Aorta (tissue), 5 donors: ENCODE measurements around the gene XXYLT1. TPM values are rescaled to one million over a fixed set of nuclear protein-coding genes. Genes with fewer than 3 reads are reported as not detected.

Experiments
- ATAC-seq: fragments of 200-7000 bp; cut with Tn5 transposase; one replicate; pipeline ENCODE4 v1.9.1; 2022; ENCODE audit warnings: moderate library complexity; ENCODE audit not compliant: low FRiP score
- DNase-seq, 2 donors: peaks; one replicate each; pipeline ENCODE4 v3.0.0-alpha.2; 2020
- H3K27ac ChIP-seq, 2 donors: one replicate each; pipeline ENCODE4 v1.5.1; 2013; ENCODE audit warnings: low read length in 2 of 2, mild to moderate bottlenecking in 2 of 2, moderate library complexity in 2 of 2, control low read depth in 1 of 2, inconsistent platforms in 1 of 2, low read depth in 1 of 2
- H3K27me3 ChIP-seq, 2 donors: one replicate each; pipeline ENCODE4 v1.6.1; 2013; ENCODE audit warnings: control low read depth in 1 of 2, low read length in 1 of 2, mild to moderate bottlenecking in 1 of 2, moderate library complexity in 1 of 2; ENCODE audit not compliant: insufficient read depth in 2 of 2, control insufficient read depth in 1 of 2
- H3K36me3 ChIP-seq, 2 donors: one replicate each; pipeline ENCODE4 v1.6.1; 2013; ENCODE audit warnings: control low read depth in 1 of 2, low read length in 1 of 2, mild to moderate bottlenecking in 1 of 2; ENCODE audit not compliant: insufficient read depth in 2 of 2, control insufficient read depth in 1 of 2
- H3K4me1 ChIP-seq, 2 donors: one replicate each; pipeline ENCODE4 v1.6.1; 2013; ENCODE audit warnings: low read length in 2 of 2, control low read depth in 1 of 2, mild to moderate bottlenecking in 1 of 2, moderate library complexity in 1 of 2; ENCODE audit not compliant: insufficient read depth in 2 of 2, control insufficient read depth in 1 of 2
- H3K4me3 ChIP-seq, 2 donors: one replicate each; pipeline ENCODE4 v1.5.1; 2013; ENCODE audit warnings: low read length in 2 of 2, control low read depth in 1 of 2, mild to moderate bottlenecking in 1 of 2
- H3K9me3 ChIP-seq: one replicate; pipeline ENCODE4 v1.6.1; 2013; ENCODE audit warnings: mild to moderate bottlenecking, low read length; ENCODE audit not compliant: control insufficient read depth
- WGBS, 2 donors: extraction: QIAGEN DNeasy Blood & Tissue Kit; methylation state at CpG; one replicate each; pipeline ENCODE4 v1.1.7; 2013; 5-methylcytosine and 5-hydroxymethylcytosine counted together
- intact Hi-C, 2 donors: fragments of 100-400 bp; cut with DNase I; formaldehyde crosslinking; loops; one replicate each; pipeline versions ENCODE4 v1.14.2 to v1.15.0; 2022
- polyA plus RNA-seq, 2 donors: library from polyadenylated mRNA; stranded (reverse); fragments of 200-250 nt; gene quantifications; one replicate each; pipeline ENCODE4 v1.2.3, GENCODE V29; 2013
- total RNA-seq, 2 donors: library from RNA; stranded (reverse); fragmentation: NEBNext Ultra II Directional; extraction: Animal tissue kit (Norgen Biotek cat#: 25700); gene quantifications; one replicate each; pipeline ENCODE4 v1.2.1, GENCODE V29; 2021
- donor health status: healthy with polysubstance abuse.
- donor health status: Bipolar disorder and iron deficiency.
- donor health status: DM: no; HTN: no; CAD: no.
- donor health status: DM: no; HTN: no; CAD: no.
- donor health status: DM: yes; HTN: yes; CAD: no.

The XXYLT1 gene
- total and polyA plus RNA-seq, 4 donors = 2.3 to 15.0 (median 6.9) TPM

DNA sequence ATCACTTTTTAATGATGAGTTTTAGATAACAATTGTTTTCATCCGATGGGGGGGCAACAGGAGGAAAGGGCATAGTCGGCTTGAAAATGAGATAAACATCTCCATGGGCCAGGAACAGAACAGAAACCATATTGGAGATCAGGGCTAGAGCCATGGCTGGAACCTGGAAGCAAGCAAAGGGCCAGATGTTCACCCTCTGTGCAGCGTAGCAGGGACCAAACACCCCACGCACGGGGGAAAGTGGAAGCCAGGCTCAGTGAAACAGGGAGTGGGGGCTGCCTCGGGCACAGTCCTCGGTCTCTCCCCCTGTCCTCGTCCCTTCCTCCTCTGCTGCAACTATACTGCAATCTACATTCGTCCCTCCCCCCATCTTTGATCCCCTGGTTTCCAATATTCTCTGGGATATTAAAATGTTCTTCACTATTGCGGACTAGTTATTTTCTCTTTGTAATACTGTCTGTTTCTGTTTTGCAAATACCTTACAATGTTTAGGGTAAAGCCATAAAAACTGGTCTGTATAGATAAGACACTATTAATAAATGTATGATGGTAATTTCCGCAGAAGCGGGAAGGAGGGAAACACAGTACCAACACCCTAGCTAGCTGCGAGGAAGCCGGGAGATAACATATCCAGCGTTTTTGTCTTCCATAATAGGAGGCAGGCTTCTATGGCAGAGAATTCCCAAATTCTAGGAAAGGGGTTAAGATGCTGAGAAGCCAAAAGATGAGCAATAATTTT is 121.5 kb downstream of the XXYLT1 start:
- 80 to 83% methylated on average over 13 to 15 of the region's 15 CpGs for WGBS, 2 donors
- no peaks in the 10 kb centered on the region for H3K36me3 ChIP-seq
- no peaks in the 10 kb centered on the region for H3K9me3 ChIP-seq
- ATAC-seq = no peak
- intact Hi-C loops = loop anchor here (5.0 to 10.0 kb wide), 3 partner anchors 73 to 115 kb away; no protein-coding TSS in a partner anchor
- no peak overlapping the region for H3K27ac ChIP-seq
- no peaks in the 10 kb centered on the region for H3K4me1 ChIP-seq
- no peak overlapping the region for H3K4me3 ChIP-seq
- no peak for DNase-seq
- H3K27me3 ChIP-seq = no peaks in the 10 kb centered on the region

- no peaks in the 10 kb centered on the region for H3K9me3 ChIP-seq
- DNase-seq = no peak
- ATAC-seq = no peak
- H3K4me1 ChIP-seq = no peaks in the 10 kb centered on the region
- WGBS, 2 donors = 76 to 86% methylated on average over 10 of the region's 10 CpGs
- H3K36me3 ChIP-seq = no peaks in the 10 kb centered on the region
- no peak overlapping the region for H3K27ac ChIP-seq
- no peaks in the 10 kb centered on the region for H3K27me3 ChIP-seq
- no peak overlapping the region for H3K4me3 ChIP-seq
- intact Hi-C loops = no loop called here
These were observed 122.4 kb downstream of the XXYLT1 start for GRCh38 chr3:195148549-195148948.

GRCh38 chr3:195147649-195148080 is 123.3 kb downstream of the XXYLT1 start:
- intact Hi-C loops = no loop called here
- Histone ChIP-seq H3K36me3 (no peaks in the 10 kb centered on the region), H3K27me3 (no peaks in the 10 kb centered on the region), H3K9me3 (no peaks in the 10 kb centered on the region), H3K4me3 (no peak overlapping the region), H3K27ac (no peak overlapping the region), H3K4me1 (no peaks in the 10 kb centered on the region)
- no peak for ATAC-seq
- no peak for DNase-seq
- 91 to 95% methylated on average over 17 of the region's 17 CpGs for WGBS, 2 donors

- DNase-seq (no peak), ATAC-seq (no peak)
- H3K4me1 ChIP-seq = no peaks in the 10 kb centered on the region
- intact Hi-C loops = no loop called here
- no peaks in the 10 kb centered on the region for H3K27me3 ChIP-seq
- H3K36me3 ChIP-seq = no peaks in the 10 kb centered on the region
- H3K4me3 ChIP-seq = no peak overlapping the region
- no peaks in the 10 kb centered on the region for H3K9me3 ChIP-seq
- H3K27ac ChIP-seq = no peak overlapping the region
- WGBS, 2 donors = 77 to 80% methylated on average over 8 of the region's 8 CpGs
These were observed 124.8 kb downstream of the XXYLT1 start for GRCh38 chr3:195146131-195146530.

GRCh38 chr3:195145579-195145978 is 125.4 kb downstream of the XXYLT1 start:
- intact Hi-C loops = no loop called here
- Histone ChIP-seq H3K27me3 (no peaks in the 10 kb centered on the region), H3K4me3 (no peak overlapping the region), H3K9me3 (peaks cover 2% of the 10 kb centered on the region), H3K27ac (no peak overlapping the region), H3K36me3 (no peaks in the 10 kb centered on the region), H3K4me1 (no peaks in the 10 kb centered on the region)
- 95 to 96% methylated on average over 12 of the region's 12 CpGs for WGBS, 2 donors
- DNase-seq (no peak), ATAC-seq (no peak)

GRCh38 chr3:195143221-195143620 is 127.7 kb downstream of the XXYLT1 start:
- intact Hi-C loops = no loop called here
- Histone ChIP-seq H3K9me3 (peaks cover 2% of the 10 kb centered on the region), H3K27ac (no peak overlapping the region), H3K27me3 (no peaks in the 10 kb centered on the region), H3K4me1 (no peaks in the 10 kb centered on the region), H3K4me3 (no peak overlapping the region), H3K36me3 (no peaks in the 10 kb centered on the region)
- ATAC-seq (no peak), DNase-seq (no peak)
- WGBS, 2 donors = 93 to 94% methylated on average over 5 of the region's 5 CpGs

DNA sequence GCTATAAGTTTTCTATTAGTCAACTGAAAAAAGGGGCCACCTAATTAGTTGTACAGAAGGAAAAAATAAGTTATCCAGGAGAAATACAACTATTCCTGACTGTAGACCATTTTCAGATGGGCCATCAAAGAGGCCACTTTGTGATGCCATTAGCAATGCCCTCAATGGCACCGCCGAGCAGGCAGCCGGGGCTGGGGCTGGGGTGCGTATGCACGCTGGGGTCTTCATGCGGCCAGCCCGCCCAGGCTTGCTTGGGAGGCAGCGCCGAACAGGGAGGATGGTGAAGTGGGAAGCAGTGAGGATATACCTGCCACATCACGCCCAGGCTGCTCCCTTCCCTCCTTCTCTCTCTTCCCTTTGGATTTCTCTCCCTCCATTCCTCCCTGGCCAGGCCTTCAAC is 128.4 kb downstream of the XXYLT1 start:
- no peaks in the 10 kb centered on the region for H3K27me3 ChIP-seq
- DNase-seq (no peak), ATAC-seq (no peak)
- no peaks in the 10 kb centered on the region for H3K4me1 ChIP-seq
- no peaks in the 10 kb centered on the region for H3K36me3 ChIP-seq
- intact Hi-C loops = no loop called here
- peaks cover 2% of the 10 kb centered on the region for H3K9me3 ChIP-seq
- WGBS, 2 donors = 99% methylated on average over 10 of the region's 10 CpGs
- no peak overlapping the region for H3K27ac ChIP-seq
- H3K4me3 ChIP-seq = no peak overlapping the region

GRCh38 chr3:195140816-195141793 is 129.9 kb downstream of the XXYLT1 start:
- H3K27ac ChIP-seq = no peak overlapping the region
- H3K27me3 ChIP-seq = no peaks in the 10 kb centered on the region
- no peak for ATAC-seq
- no peak for DNase-seq
- WGBS, 2 donors = 79 to 83% methylated on average over 12 of the region's 12 CpGs
- peaks cover 2% of the 10 kb centered on the region for H3K9me3 ChIP-seq
- H3K36me3 ChIP-seq = no peaks in the 10 kb centered on the region
- no peak overlapping the region for H3K4me3 ChIP-seq
- no peaks in the 10 kb centered on the region for H3K4me1 ChIP-seq
- intact Hi-C loops = no loop called here
